Measurements from ENCODE around the gene KRTAP19-8. TPM values are rescaled to one million over a fixed set of nuclear protein-coding genes. Genes with fewer than 3 reads are reported as not detected.

Gene KRTAP19-8
- total RNA-seq, 4 donors from 2014 or later = not detected

DNA sequence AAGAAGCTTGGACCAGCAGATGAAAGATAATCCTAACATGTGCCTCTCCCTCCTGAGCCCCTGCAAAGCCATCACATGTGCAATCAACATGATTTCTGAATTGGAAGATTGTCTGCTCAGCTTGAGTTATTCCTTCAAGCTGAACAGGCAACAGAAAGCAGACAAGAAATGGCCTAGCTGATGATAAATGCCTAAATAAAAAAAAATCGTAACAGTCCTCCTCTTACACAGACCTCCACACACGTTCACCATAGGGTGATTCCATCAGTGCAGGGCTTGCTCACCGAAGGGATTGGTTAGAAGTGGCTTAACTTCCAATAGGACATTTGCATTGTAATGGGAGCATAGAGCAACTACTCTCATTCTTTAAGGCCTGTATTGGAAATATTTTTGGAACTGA, 14.6 kb downstream of the KRTAP19-8 start:
- Histone ChIP-seq H3K27me3 (no peaks in the 10 kb centered on the region), H3K4me1 (no peaks in the 10 kb centered on the region), H3K36me3 (no peaks in the 10 kb centered on the region), H3K9me3 (no peaks in the 10 kb centered on the region), H3K4me3 (no peak overlapping the region), H3K27ac (no peak overlapping the region)
- 74 to 100% methylated on average over 1 to 3 of the region's 3 CpGs for WGBS, 2 donors (ENCODE audit: low coverage in 1 of 2)
- intact Hi-C loops (cut with DNase I; ENCODE audit: low total_unique reads) = no loop called here
- in situ Hi-C loops (cut with MboI; ENCODE audit: low pct_ligation_motif_present in 1 of 4, low pct_unique_long_range_greater_than_20kb in 1 of 4, low sequenced_read_pairs in 3 of 4) = no loop called here
- no peak for DNase-seq
- TF ChIP-seq POLR2A (IDR thresholded peaks at IDR 0.05) = no peak
- no peak for TF ChIP-seq POLR2AphosphoS5 (IDR thresholded peaks at IDR 0.05)
- TF ChIP-seq EP300 (IDR thresholded peaks at IDR 0.05; ENCODE audit: low read depth) = no peak
- TF ChIP-seq, protein P1, sequence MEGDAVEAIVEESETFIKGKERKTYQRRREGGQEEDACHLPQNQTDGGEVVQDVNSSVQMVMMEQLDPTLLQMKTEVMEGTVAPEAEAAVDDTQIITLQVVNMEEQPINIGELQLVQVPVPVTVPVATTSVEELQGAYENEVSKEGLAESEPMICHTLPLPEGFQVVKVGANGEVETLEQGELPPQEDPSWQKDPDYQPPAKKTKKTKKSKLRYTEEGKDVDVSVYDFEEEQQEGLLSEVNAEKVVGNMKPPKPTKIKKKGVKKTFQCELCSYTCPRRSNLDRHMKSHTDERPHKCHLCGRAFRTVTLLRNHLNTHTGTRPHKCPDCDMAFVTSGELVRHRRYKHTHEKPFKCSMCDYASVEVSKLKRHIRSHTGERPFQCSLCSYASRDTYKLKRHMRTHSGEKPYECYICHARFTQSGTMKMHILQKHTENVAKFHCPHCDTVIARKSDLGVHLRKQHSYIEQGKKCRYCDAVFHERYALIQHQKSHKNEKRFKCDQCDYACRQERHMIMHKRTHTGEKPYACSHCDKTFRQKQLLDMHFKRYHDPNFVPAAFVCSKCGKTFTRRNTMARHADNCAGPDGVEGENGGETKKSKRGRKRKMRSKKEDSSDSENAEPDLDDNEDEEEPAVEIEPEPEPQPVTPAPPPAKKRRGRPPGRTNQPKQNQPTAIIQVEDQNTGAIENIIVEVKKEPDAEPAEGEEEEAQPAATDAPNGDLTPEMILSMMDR (IDR thresholded peaks at IDR 0.05) = no peak

- no peak for TF ChIP-seq EP300 (IDR thresholded peaks at IDR 0.05; ENCODE audit: low read depth)
- no peaks in the 10 kb centered on the region for H3K27me3 ChIP-seq
- no peak overlapping the region for H3K4me3 ChIP-seq
- H3K4me1 ChIP-seq = no peaks in the 10 kb centered on the region
- in situ Hi-C loops (cut with MboI; ENCODE audit: low pct_ligation_motif_present in 1 of 4, low pct_unique_long_range_greater_than_20kb in 1 of 4, low sequenced_read_pairs in 3 of 4) = no loop called here
- WGBS, 2 donors (ENCODE audit: low coverage in 1 of 2) = 53 to 54% methylated on average over 2 to 4 of the region's 4 CpGs
- no peak overlapping the region for H3K27ac ChIP-seq
- no peaks in the 10 kb centered on the region for H3K9me3 ChIP-seq
- no peak for DNase-seq
- intact Hi-C loops (cut with DNase I; ENCODE audit: low total_unique reads) = no loop called here
- no peaks in the 10 kb centered on the region for H3K36me3 ChIP-seq
These were observed 16.0 kb downstream of the KRTAP19-8 start for GRCh38 chr21:31022306-31022705.

- no peak for TF ChIP-seq POLR2AphosphoS5 (IDR thresholded peaks at IDR 0.05)
- TF ChIP-seq, protein P1 (IDR thresholded peaks at IDR 0.05) = no peak
- no peaks in the 10 kb centered on the region for H3K27me3 ChIP-seq
- no peaks in the 10 kb centered on the region for H3K4me1 ChIP-seq
- no peaks in the 10 kb centered on the region for H3K9me3 ChIP-seq
- no peak overlapping the region for H3K4me3 ChIP-seq
- DNase-seq = no peak
- no peaks in the 10 kb centered on the region for H3K36me3 ChIP-seq
- in situ Hi-C loops (cut with MboI; ENCODE audit: low pct_ligation_motif_present in 1 of 4, low pct_unique_long_range_greater_than_20kb in 1 of 4, low sequenced_read_pairs in 3 of 4) = no loop called here
- 81 to 94% methylated on average over 2 of the region's 2 CpGs for WGBS, 2 donors (ENCODE audit: low coverage in 1 of 2)
- no peak overlapping the region for H3K27ac ChIP-seq
- intact Hi-C loops (cut with DNase I; ENCODE audit: low total_unique reads) = no loop called here
These were observed 20.0 kb downstream of the KRTAP19-8 start for GRCh38 chr21:31018232-31018631.

DNA sequence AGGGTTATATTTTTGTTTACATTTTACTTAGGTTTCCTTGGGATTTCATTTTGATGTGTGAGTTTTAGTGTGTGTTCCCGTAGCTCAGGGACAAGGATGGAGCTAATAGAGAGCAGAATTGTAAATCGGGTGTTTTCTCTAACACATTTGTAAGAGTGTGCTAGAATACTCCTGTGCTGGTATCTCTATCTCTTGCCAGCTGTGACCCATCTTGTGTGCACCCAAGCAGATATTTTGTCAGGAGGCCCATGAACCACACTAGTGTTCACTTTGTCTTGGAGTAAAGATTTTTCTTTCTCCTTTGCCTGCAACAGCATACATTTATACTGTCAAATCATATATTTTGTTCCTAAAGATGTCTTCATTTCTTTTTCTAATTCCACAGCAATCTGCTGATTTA, 23.4 kb downstream of the KRTAP19-8 start:
- in situ Hi-C loops (cut with MboI; ENCODE audit: low pct_ligation_motif_present in 1 of 4, low pct_unique_long_range_greater_than_20kb in 1 of 4, low sequenced_read_pairs in 3 of 4) = no loop called here

More for the DNA sequence above, 23.4 kb downstream of the KRTAP19-8 start:
- H3K27ac ChIP-seq = no peak overlapping the region
- no peak overlapping the region for H3K4me3 ChIP-seq
- H3K27me3 ChIP-seq = no peaks in the 10 kb centered on the region
- H3K9me3 ChIP-seq = no peaks in the 10 kb centered on the region
- DNase-seq = no peak
- WGBS, 2 donors (ENCODE audit: low coverage in 1 of 2) = 35 to 40% methylated on average over 1 to 2 of the region's 2 CpGs
- H3K4me1 ChIP-seq = no peaks in the 10 kb centered on the region
- intact Hi-C loops (cut with DNase I; ENCODE audit: low total_unique reads) = no loop called here
- TF ChIP-seq EP300 (IDR thresholded peaks at IDR 0.05; ENCODE audit: low read depth) = no peak
- TF ChIP-seq, protein P1 (IDR thresholded peaks at IDR 0.05) = no peak
- no peak for TF ChIP-seq POLR2A (IDR thresholded peaks at IDR 0.05)
- no peak for TF ChIP-seq POLR2AphosphoS5 (IDR thresholded peaks at IDR 0.05)
- H3K36me3 ChIP-seq = no peaks in the 10 kb centered on the region
